ENCODE measurements around the gene EXOC6. TPM values are rescaled to one million over a fixed set of nuclear protein-coding genes. Genes with fewer than 3 reads are reported as not detected.

EXOC6 gene
- total RNA-seq, 1 donor from 2014 or later, result 9.1 TPM

DNA sequence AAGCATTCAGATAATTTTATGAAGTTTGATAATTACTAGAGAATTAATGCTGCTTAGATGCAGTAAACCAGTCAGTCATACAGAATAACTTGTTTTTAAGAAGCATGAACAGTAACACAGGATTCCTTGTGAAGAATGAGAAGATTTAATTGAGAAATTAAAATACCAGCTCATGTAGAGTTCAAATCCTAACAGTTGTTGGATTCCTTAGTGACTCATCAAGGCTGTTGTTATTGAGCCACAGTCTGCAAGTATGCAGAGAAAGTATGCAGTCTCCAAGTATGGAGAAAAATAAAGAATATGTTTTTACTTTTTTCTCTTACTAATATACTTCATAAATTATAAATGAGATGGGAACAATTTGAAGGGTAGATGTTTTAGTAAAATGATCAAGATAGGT lies 182.1 kb downstream of the EXOC6 start:
- TF ChIP-seq, protein P1, sequence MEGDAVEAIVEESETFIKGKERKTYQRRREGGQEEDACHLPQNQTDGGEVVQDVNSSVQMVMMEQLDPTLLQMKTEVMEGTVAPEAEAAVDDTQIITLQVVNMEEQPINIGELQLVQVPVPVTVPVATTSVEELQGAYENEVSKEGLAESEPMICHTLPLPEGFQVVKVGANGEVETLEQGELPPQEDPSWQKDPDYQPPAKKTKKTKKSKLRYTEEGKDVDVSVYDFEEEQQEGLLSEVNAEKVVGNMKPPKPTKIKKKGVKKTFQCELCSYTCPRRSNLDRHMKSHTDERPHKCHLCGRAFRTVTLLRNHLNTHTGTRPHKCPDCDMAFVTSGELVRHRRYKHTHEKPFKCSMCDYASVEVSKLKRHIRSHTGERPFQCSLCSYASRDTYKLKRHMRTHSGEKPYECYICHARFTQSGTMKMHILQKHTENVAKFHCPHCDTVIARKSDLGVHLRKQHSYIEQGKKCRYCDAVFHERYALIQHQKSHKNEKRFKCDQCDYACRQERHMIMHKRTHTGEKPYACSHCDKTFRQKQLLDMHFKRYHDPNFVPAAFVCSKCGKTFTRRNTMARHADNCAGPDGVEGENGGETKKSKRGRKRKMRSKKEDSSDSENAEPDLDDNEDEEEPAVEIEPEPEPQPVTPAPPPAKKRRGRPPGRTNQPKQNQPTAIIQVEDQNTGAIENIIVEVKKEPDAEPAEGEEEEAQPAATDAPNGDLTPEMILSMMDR (IDR thresholded peaks at IDR 0.05; ENCODE audit: partially characterized antibody, unreplicated experiment), result no peak
- H3K4me3 Mint-ChIP-seq (ENCODE audit: unreplicated experiment), result no peak overlapping the region
- no peak for DNase-seq
- no peaks in the 10 kb centered on the region for H3K4me1 Mint-ChIP-seq (ENCODE audit: low read depth, unreplicated experiment)
- H3K36me3 Mint-ChIP-seq (ENCODE audit: unreplicated experiment), result peaks cover 13% of the 10 kb centered on the region
- H3K9me3 Mint-ChIP-seq (ENCODE audit: unreplicated experiment), result peaks cover 4% of the 10 kb centered on the region
- H3K27me3 Mint-ChIP-seq (ENCODE audit: unreplicated experiment), result peaks cover 4% of the 10 kb centered on the region
- H3K27ac Mint-ChIP-seq (ENCODE audit: unreplicated experiment), result no peak overlapping the region

DNA sequence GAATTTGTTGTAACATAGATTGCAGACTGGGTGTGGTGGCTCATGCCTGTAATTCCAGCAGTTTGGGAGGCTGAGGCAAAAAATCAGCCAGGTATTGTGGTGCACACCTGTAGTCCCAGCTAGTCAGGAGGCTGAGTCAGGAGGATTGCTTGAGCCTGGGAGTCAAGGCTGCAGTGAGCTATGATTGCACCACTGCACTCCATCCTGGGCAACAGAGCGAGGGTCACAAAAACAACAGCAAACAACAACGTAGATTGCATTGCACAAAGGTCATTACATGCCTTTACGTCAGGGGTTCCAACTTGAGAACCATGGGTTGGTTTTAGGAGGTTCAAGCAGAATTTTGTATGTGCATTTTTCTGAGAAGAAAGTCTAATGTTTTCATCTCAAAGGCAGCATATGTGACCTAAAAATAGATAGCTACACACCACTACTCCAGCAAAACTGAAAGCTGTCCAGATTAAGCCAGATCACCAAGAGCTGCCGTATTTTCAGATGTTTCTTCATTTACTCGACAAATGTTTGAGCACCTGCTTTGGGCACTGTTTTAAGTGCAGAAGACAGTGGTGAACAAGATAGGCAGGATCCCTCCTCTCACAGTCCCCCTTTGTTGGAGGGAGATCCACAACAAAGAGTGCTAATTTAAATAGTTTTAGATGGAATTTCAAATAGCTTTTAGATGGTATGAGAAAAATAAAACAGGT lies 183.9 kb downstream of the EXOC6 start:
- no peaks in the 10 kb centered on the region for H3K4me1 Mint-ChIP-seq (ENCODE audit: low read depth, unreplicated experiment)
- H3K36me3 Mint-ChIP-seq (ENCODE audit: unreplicated experiment), result peaks cover 6% of the 10 kb centered on the region
- H3K9me3 Mint-ChIP-seq (ENCODE audit: unreplicated experiment), result peaks cover under 1% of the 10 kb centered on the region
- no peaks in the 10 kb centered on the region for H3K27me3 Mint-ChIP-seq (ENCODE audit: unreplicated experiment)
- H3K4me3 Mint-ChIP-seq (ENCODE audit: unreplicated experiment), result no peak overlapping the region
- TF ChIP-seq, protein P1 (IDR thresholded peaks at IDR 0.05; ENCODE audit: partially characterized antibody, unreplicated experiment), result no peak
- H3K27ac Mint-ChIP-seq (ENCODE audit: unreplicated experiment), result peak overlapping the region; percentile 4
- DNase-seq, result no peak

DNA sequence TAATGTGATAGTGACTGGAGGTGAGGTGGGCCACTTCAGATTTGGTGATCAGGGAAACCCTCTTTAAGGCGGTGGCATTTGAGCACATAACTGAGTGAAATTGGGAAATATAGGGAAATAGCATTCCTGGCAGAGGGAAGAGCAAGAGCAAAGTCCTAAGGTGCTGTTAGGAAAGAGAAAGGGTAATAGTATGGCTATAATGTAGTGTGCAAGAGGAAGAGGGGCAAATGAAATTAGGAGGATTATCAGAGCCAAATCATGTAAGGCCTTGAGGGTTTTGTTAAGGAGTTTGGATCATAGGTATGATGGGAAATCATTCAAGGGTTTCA lies 184.5 kb downstream of the EXOC6 start:
- DNase-seq, result no peak
- no peaks in the 10 kb centered on the region for H3K4me1 Mint-ChIP-seq (ENCODE audit: low read depth, unreplicated experiment)
- no peak overlapping the region for H3K4me3 Mint-ChIP-seq (ENCODE audit: unreplicated experiment)
- H3K27ac Mint-ChIP-seq (ENCODE audit: unreplicated experiment), result peak overlapping the region; percentile 4
- TF ChIP-seq, protein P1 (IDR thresholded peaks at IDR 0.05; ENCODE audit: partially characterized antibody, unreplicated experiment), result no peak
- no peaks in the 10 kb centered on the region for H3K9me3 Mint-ChIP-seq (ENCODE audit: unreplicated experiment)
- H3K36me3 Mint-ChIP-seq (ENCODE audit: unreplicated experiment), result peaks cover under 1% of the 10 kb centered on the region
- H3K27me3 Mint-ChIP-seq (ENCODE audit: unreplicated experiment), result no peaks in the 10 kb centered on the region

DNA sequence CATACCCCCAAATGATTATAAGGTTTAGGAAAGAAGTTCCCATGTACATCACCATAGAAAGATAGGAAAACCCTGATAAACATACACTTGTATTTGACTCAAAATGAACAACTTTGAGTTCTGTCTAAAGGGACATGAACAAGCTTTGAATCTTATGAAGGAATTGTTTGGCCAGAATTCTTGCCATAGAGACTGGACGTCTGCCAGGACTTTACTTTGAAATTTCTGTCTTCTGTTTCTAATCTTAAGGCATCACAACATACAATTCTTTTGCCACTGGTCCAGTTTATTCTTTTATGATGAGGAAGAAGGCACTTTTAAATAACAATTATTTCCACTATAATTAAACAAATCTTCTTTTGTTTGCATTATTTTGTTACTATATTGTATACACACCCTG lies 186.1 kb downstream of the EXOC6 start:
- Mint-ChIP-seq H3K36me3 (ENCODE audit: unreplicated experiment) (no peaks in the 10 kb centered on the region), H3K4me1 (ENCODE audit: low read depth, unreplicated experiment) (no peaks in the 10 kb centered on the region), H3K9me3 (ENCODE audit: unreplicated experiment) (no peaks in the 10 kb centered on the region), H3K27ac (ENCODE audit: unreplicated experiment) (no peak overlapping the region), H3K27me3 (ENCODE audit: unreplicated experiment) (no peaks in the 10 kb centered on the region), H3K4me3 (ENCODE audit: unreplicated experiment) (no peak overlapping the region)
- TF ChIP-seq, protein P1 (IDR thresholded peaks at IDR 0.05; ENCODE audit: partially characterized antibody, unreplicated experiment), result no peak
- no peak for DNase-seq

DNA sequence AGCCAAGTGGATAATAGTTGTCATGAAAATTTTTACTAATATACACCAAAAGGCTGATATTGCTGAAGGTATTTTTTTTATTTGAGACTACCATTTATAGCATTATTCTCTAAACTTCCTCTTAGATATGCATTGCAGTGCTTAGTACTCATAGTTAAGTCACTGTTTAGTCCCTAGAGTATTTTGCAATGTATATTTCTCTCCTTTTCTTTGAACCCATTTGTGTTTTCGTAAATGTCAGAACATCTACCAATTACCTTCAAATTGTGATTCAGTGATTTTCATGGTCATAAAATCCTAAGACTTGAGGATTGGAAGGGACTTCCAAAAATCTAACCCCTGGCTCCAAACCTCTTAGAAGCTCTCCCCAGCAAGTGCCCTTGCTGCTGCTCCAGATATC lies 190.8 kb downstream of the EXOC6 start:
- Mint-ChIP-seq H3K27ac (ENCODE audit: unreplicated experiment) (no peak overlapping the region), H3K36me3 (ENCODE audit: unreplicated experiment) (no peaks in the 10 kb centered on the region), H3K4me1 (ENCODE audit: low read depth, unreplicated experiment) (peaks cover 1% of the 10 kb centered on the region), H3K9me3 (ENCODE audit: unreplicated experiment) (no peaks in the 10 kb centered on the region), H3K4me3 (ENCODE audit: unreplicated experiment) (no peak overlapping the region), H3K27me3 (ENCODE audit: unreplicated experiment) (no peaks in the 10 kb centered on the region)
- DNase-seq, result no peak
- TF ChIP-seq, protein P1 (IDR thresholded peaks at IDR 0.05; ENCODE audit: partially characterized antibody, unreplicated experiment), result no peak

Data from glutamatergic neuron (in vitro differentiated cells).